K562 (cell line): ENCODE results near the gene RFT1. TPM values are rescaled to one million over a fixed set of nuclear protein-coding genes. Genes with fewer than 3 reads are reported as not detected.

Experiments used
- CBX8 ChIP-seq: fragments of 200-600 bp; sonication (generic); IDR thresholded peaks from 2 replicates; pipeline ENCODE4 v1.6.1; 2012; ENCODE audit warnings: borderline replicate concordance, mixed run types, low read depth, mild to moderate bottlenecking, moderate library complexity, mixed read lengths, low read length, control low read depth, inconsistent platforms; ENCODE audit not compliant: poor library complexity, severe bottlenecking; ENCODE audit errors: extremely low read depth
- EWSR1 ChIP-seq: fragments of 450-650 bp; IDR thresholded peaks from 2 replicates; pipeline ENCODE4 v1.6.1; 2018; ENCODE audit warnings: borderline replicate concordance, mild to moderate bottlenecking, low read depth, moderate library complexity; ENCODE audit not compliant: partially characterized antibody
- FUS ChIP-seq: fragments of 200-400 bp; formaldehyde crosslinking; optimal IDR thresholded peaks from 2 replicates; pipeline ENCODE3; 2017; ENCODE audit warnings: low read depth, low read length
- HOMEZ ChIP-seq: fragments of 250-450 bp; sonication (Bioruptor Pico); IDR thresholded peaks from 2 replicates; pipeline ENCODE4 v1.4.0; 2020; ENCODE audit warnings: mild to moderate bottlenecking, moderate library complexity
- MECOM ChIP-seq: fragments of 250-450 bp; sonication (Bioruptor Pico); IDR thresholded peaks from 2 replicates; pipeline ENCODE4 v1.8.0; 2022; ENCODE audit warnings: inconsistent platforms
- NFATC3 ChIP-seq: fragments of 450-650 bp; IDR thresholded peaks from 2 replicates; pipeline ENCODE4 v1.6.1; 2017; ENCODE audit warnings: mild to moderate bottlenecking
- NR2F6 ChIP-seq: fragments of 450-650 bp; formaldehyde crosslinking; IDR thresholded peaks from 2 replicates; pipeline ENCODE4 v1.4.0; 2020; ENCODE audit warnings: mild to moderate bottlenecking
- RBM34 ChIP-seq: fragments of 200-400 bp; formaldehyde crosslinking; IDR thresholded peaks from 2 replicates; pipeline ENCODE4 v1.6.1; 2018; ENCODE audit warnings: low read length, borderline replicate concordance; ENCODE audit not compliant: insufficient read depth
- TAF1 ChIP-seq: IDR thresholded peaks from 2 replicates; pipeline ENCODE4 v1.6.1; 2011; ENCODE audit warnings: mild to moderate bottlenecking, low read length, moderate library complexity; ENCODE audit not compliant: insufficient read depth, control insufficient read depth, severe bottlenecking; ENCODE audit errors: extremely low read depth
- ZNF318 ChIP-seq, 2 experiments: fragments of 450-650 bp; IDR thresholded peaks; 2 replicates each; pipeline ENCODE4 v1.6.1; 2016; ENCODE audit warnings: mild to moderate bottlenecking in 2 of 2, borderline replicate concordance in 1 of 2, low read depth in 1 of 2, moderate library complexity in 1 of 2
- ZNF347 ChIP-seq: fragments of 450-650 bp; formaldehyde crosslinking; IDR thresholded peaks from 2 replicates; pipeline ENCODE4 v1.4.0; 2020; ENCODE audit warnings: low read depth, mild to moderate bottlenecking, moderate library complexity
- ZNF592 ChIP-seq: fragments of 450-650 bp; IDR thresholded peaks from 2 replicates; pipeline ENCODE4 v1.6.1; 2017; ENCODE audit warnings: antibody characterized with exemption, mild to moderate bottlenecking
- polyA plus RNA-seq, 8 experiments: library from polyadenylated mRNA; depleted of rRNA in 4 of 8; stranded (reverse) in 5 of 8; unstranded in 3 of 8; fragments of >200 nt; fragmentation: Nextera tagmentation in 2 of 8; fragmentation: Illumina TruSeq in 1 of 8; extraction: Ambion mirVana in 2 of 8; extraction: Trizol in 1 of 8; gene quantifications; 2 replicates each; pipeline versions ENCODE4 v1.2.1 to v1.2.3, GENCODE V29; 2011 to 2014; ENCODE audit warnings: inconsistent platforms in 1 of 8, missing spikeins in 1 of 8
- total RNA-seq, 7 experiments: library from RNA; depleted of rRNA in 6 of 7; stranded (reverse); fragments of >200 nt in 6 of 7; fragmentation: Illumina TruSeq in 2 of 7; extraction: Trizol in 2 of 7; gene quantifications; 2 replicates each; pipeline versions ENCODE4 v1.2.1 to v1.2.3, GENCODE V29; 2011 to 2021; ENCODE audit warnings: low replicate concordance in 1 of 7

The RFT1 gene
- total and polyA plus RNA-seq, 9 of the 15 experiments (the other 6 are each of a cell fraction or from before 2014, with no cell fraction given): 4.4 to 23.8 (median 8.9) TPM

- TF ChIP-seq ZNF318 (IDR thresholded peaks at IDR 0.05; ENCODE audit: borderline replicate concordance in 1 of 2, low read depth in 1 of 2) (no peak), MECOM (CRISPR knock-in tag) (no peak), EWSR1 (no peak), ZNF592 (no peak), RBM34 (no peak), TAF1 (no peak), CBX8 (no peak), FUS (no peak), ZNF347 (CRISPR knock-in tag) (no peak), HOMEZ (CRISPR knock-in tag) (no peak), NR2F6 (CRISPR knock-in tag) (no peak), NFATC3 (no peak)
Measured at GRCh38 chr3:53062905-53063304, 67.3 kb downstream of the RFT1 start (continued).
